ENCODE results near the gene CCDC70.

CCDC70 gene

DNA sequence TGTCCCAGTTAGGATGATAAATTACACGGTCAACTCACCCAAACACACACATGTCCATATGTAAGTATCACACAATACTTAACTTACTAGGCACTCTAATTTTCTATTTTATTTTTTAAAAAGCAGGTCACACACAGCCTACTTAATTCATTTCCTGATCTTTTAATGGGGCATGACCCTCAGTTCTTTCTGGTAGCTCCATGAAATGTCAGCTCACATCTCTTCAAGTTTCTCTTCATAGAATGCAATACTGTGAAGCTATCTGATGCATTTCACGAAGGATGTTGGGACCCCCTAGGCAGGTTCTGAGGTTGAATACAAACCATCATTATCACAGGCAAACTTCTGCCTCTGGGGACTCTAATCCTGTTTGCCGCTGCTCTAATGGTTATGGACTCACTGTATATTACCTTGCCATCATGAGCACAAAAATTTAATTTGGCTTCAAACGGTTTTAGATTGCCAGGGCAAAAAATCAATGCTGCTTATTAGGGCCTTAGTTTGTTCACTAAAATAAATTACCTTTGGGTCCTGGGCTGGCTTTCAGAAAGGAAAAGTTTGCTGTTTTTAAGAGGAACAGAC, 41.7 kb upstream of the CCDC70 start:
- Histone ChIP-seq H3K27ac (replicated peaks) (no peak overlapping the region), H3K4me3 (replicated peaks; ENCODE audit: insufficient read depth, low read length) (no peak overlapping the region), H3K27me3 (ENCODE audit: insufficient read depth, poor library complexity, severe bottlenecking) (no peaks in the 10 kb centered on the region)
- no peak for DNase-seq (ENCODE audit: low read depth in 1 of 2, low spot score in 1 of 2)
- TF ChIP-seq GABPA (IDR thresholded peaks at IDR 0.05; ENCODE audit: low read depth) (no peak), POLR2AphosphoS5 (IDR thresholded peaks at IDR 0.05; ENCODE audit: low read depth) (no peak), SPI1 (IDR thresholded peaks at IDR 0.05; ENCODE audit: borderline replicate concordance, low read depth) (no peak)
- TF ChIP-seq, protein P1, sequence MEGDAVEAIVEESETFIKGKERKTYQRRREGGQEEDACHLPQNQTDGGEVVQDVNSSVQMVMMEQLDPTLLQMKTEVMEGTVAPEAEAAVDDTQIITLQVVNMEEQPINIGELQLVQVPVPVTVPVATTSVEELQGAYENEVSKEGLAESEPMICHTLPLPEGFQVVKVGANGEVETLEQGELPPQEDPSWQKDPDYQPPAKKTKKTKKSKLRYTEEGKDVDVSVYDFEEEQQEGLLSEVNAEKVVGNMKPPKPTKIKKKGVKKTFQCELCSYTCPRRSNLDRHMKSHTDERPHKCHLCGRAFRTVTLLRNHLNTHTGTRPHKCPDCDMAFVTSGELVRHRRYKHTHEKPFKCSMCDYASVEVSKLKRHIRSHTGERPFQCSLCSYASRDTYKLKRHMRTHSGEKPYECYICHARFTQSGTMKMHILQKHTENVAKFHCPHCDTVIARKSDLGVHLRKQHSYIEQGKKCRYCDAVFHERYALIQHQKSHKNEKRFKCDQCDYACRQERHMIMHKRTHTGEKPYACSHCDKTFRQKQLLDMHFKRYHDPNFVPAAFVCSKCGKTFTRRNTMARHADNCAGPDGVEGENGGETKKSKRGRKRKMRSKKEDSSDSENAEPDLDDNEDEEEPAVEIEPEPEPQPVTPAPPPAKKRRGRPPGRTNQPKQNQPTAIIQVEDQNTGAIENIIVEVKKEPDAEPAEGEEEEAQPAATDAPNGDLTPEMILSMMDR (IDR thresholded peaks at IDR 0.05; ENCODE audit: insufficient read depth, low read length), result no peak
- TF ChIP-seq, protein P2, sequence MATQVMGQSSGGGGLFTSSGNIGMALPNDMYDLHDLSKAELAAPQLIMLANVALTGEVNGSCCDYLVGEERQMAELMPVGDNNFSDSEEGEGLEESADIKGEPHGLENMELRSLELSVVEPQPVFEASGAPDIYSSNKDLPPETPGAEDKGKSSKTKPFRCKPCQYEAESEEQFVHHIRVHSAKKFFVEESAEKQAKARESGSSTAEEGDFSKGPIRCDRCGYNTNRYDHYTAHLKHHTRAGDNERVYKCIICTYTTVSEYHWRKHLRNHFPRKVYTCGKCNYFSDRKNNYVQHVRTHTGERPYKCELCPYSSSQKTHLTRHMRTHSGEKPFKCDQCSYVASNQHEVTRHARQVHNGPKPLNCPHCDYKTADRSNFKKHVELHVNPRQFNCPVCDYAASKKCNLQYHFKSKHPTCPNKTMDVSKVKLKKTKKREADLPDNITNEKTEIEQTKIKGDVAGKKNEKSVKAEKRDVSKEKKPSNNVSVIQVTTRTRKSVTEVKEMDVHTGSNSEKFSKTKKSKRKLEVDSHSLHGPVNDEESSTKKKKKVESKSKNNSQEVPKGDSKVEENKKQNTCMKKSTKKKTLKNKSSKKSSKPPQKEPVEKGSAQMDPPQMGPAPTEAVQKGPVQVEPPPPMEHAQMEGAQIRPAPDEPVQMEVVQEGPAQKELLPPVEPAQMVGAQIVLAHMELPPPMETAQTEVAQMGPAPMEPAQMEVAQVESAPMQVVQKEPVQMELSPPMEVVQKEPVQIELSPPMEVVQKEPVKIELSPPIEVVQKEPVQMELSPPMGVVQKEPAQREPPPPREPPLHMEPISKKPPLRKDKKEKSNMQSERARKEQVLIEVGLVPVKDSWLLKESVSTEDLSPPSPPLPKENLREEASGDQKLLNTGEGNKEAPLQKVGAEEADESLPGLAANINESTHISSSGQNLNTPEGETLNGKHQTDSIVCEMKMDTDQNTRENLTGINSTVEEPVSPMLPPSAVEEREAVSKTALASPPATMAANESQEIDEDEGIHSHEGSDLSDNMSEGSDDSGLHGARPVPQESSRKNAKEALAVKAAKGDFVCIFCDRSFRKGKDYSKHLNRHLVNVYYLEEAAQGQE (IDR thresholded peaks at IDR 0.05; ENCODE audit: insufficient replicate concordance, low read depth), result no peak

DNA sequence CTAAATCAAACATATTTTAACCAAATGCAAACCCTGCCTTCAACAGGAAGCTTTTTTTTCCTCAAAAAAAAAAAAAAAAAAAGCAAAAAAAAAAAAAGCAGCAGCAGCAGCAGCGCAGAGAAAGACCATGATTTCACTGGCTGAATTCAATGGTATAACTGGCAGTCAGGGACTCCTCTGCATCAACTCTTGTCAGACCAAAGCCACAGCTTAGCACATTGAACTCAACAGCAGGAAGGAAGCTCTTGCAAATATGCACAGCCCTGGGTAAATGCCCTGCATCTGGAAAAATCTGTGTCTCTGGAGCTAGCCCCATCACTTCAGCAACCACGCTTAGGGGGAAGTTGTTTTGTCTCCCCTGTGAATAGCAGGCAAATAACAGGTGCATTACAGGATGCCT, 40.2 kb upstream of the CCDC70 start:
- Histone ChIP-seq H3K4me3 (replicated peaks; ENCODE audit: insufficient read depth, low read length) (no peak overlapping the region), H3K27me3 (ENCODE audit: insufficient read depth, poor library complexity, severe bottlenecking) (no peaks in the 10 kb centered on the region), H3K27ac (replicated peaks) (no peak overlapping the region)
- TF ChIP-seq, protein P1 (IDR thresholded peaks at IDR 0.05; ENCODE audit: insufficient read depth, low read length), result no peak
- TF ChIP-seq SPI1 (IDR thresholded peaks at IDR 0.05; ENCODE audit: borderline replicate concordance, low read depth) (no peak; the same call in 1 of the 2 replicates), POLR2AphosphoS5 (IDR thresholded peaks at IDR 0.05; ENCODE audit: low read depth) (peak; percentile 68), GABPA (IDR thresholded peaks at IDR 0.05; ENCODE audit: low read depth) (no peak)
- TF ChIP-seq, protein P2 (IDR thresholded peaks at IDR 0.05; ENCODE audit: insufficient replicate concordance, low read depth), result no peak
- DNase-seq (ENCODE audit: low read depth in 1 of 2, low spot score in 1 of 2), result peak in 1 of 2 experiments; percentile 91

DNA sequence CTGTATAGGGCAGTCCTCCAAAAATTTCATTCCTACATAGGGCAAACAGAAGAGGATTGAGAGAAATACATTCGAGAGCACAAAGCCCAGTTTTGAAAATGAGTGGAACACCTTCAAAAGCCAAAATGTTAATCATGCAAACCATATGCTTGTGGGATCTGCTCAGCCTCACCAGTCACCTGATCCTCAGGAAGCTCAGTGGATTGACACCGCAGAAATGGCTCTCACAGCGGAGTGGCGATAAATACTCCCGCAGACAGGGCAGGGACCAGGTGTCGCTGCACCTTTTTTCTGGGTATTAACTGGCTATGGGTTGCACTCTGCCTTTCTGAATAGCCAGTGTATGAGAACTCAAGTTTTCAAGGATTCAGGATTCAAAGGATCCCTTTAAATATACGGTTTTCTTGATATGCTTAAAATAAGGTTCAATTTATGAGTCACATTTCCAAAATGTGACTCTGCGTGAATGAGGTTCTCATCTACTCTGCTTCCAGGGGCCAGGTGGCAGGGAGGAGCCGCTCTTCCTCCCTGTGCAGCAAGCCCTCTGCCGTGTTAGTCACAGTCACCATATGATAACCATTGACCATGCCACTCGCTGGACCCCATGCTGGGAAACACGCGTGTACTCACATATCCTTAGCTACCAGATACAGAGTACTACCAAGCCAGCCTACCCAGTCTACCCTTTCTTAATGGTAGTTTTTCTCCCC, 39.5 kb upstream of the CCDC70 start:
- no peak overlapping the region for H3K27ac ChIP-seq (replicated peaks)
- H3K27me3 ChIP-seq (ENCODE audit: insufficient read depth, poor library complexity, severe bottlenecking), result no peaks in the 10 kb centered on the region
- no peak for DNase-seq (ENCODE audit: low read depth in 1 of 2, low spot score in 1 of 2)
- TF ChIP-seq, protein P1 (IDR thresholded peaks at IDR 0.05; ENCODE audit: insufficient read depth, low read length), result no peak
- TF ChIP-seq POLR2AphosphoS5 (IDR thresholded peaks at IDR 0.05; ENCODE audit: low read depth), result no peak
- TF ChIP-seq SPI1 (IDR thresholded peaks at IDR 0.05; ENCODE audit: borderline replicate concordance, low read depth), result no peak
- no peak for TF ChIP-seq GABPA (IDR thresholded peaks at IDR 0.05; ENCODE audit: low read depth)
- TF ChIP-seq, protein P2 (IDR thresholded peaks at IDR 0.05; ENCODE audit: insufficient replicate concordance, low read depth), result no peak
- no peak overlapping the region for H3K4me3 ChIP-seq (replicated peaks; ENCODE audit: insufficient read depth, low read length)
